ENCODE measurements around the gene CRTC3. TPM values are rescaled to one million over a fixed set of nuclear protein-coding genes. Genes with fewer than 3 reads are reported as not detected.

Gene CRTC3
- total RNA-seq, 1 experiment from 2014 or later = 5.9 TPM

GRCh38 chr15:90583471-90584252 lies 53.9 kb downstream of the CRTC3 start:
- no peak for DNase-seq (ENCODE audit: low spot score)
- in situ Hi-C loops (cut with HindIII; ENCODE audit: low sequenced_read_pairs) = no loop called here

GRCh38 chr15:90584841-90585240 lies 55.1 kb downstream of the CRTC3 start:
- in situ Hi-C loops (cut with HindIII; ENCODE audit: low sequenced_read_pairs) = no loop called here

GRCh38 chr15:90585863-90586262 lies 56.1 kb downstream of the CRTC3 start:
- no peak for DNase-seq (ENCODE audit: low spot score)
- in situ Hi-C loops (cut with HindIII; ENCODE audit: low sequenced_read_pairs) = no loop called here

More at GRCh38 chr15:90584841-90585240, 55.1 kb downstream of the CRTC3 start:
- no peak for DNase-seq (ENCODE audit: low spot score)

- DNase-seq (ENCODE audit: low spot score) = no peak
- in situ Hi-C loops (cut with HindIII; ENCODE audit: low sequenced_read_pairs) = no loop called here
Measured at GRCh38 chr15:90586948-90587347, 57.2 kb downstream of the CRTC3 start.

GRCh38 chr15:90588427-90588826 lies 58.7 kb downstream of the CRTC3 start:
- DNase-seq (ENCODE audit: low spot score) = peak; percentile 38
- in situ Hi-C loops (cut with HindIII; ENCODE audit: low sequenced_read_pairs) = no loop called here

- in situ Hi-C loops (cut with HindIII; ENCODE audit: low sequenced_read_pairs) = no loop called here
- DNase-seq (ENCODE audit: low spot score) = no peak
Measured at GRCh38 chr15:90591524-90591923, 61.8 kb downstream of the CRTC3 start.

GRCh38 chr15:90592131-90592881 lies 62.6 kb downstream of the CRTC3 start:
- no peak for DNase-seq (ENCODE audit: low spot score)
- in situ Hi-C loops (cut with HindIII; ENCODE audit: low sequenced_read_pairs) = no loop called here

GRCh38 chr15:90593499-90594158 lies 63.9 kb downstream of the CRTC3 start:
- no peak for DNase-seq (ENCODE audit: low spot score)
- in situ Hi-C loops (cut with HindIII; ENCODE audit: low sequenced_read_pairs) = no loop called here

- DNase-seq (ENCODE audit: low spot score) = peak; percentile 63
- in situ Hi-C loops (cut with HindIII; ENCODE audit: low sequenced_read_pairs) = no loop called here
Measured at GRCh38 chr15:90594301-90594738, 64.6 kb downstream of the CRTC3 start.

GRCh38 chr15:90595763-90596155 lies 66.0 kb downstream of the CRTC3 start:
- no peak for DNase-seq (ENCODE audit: low spot score)
- in situ Hi-C loops (cut with HindIII; ENCODE audit: low sequenced_read_pairs) = no loop called here

- in situ Hi-C loops (cut with HindIII; ENCODE audit: low sequenced_read_pairs) = no loop called here
- DNase-seq (ENCODE audit: low spot score) = no peak
Measured at GRCh38 chr15:90596943-90597342, 67.2 kb downstream of the CRTC3 start.

- in situ Hi-C loops (cut with HindIII; ENCODE audit: low sequenced_read_pairs) = no loop called here
- no peak for DNase-seq (ENCODE audit: low spot score)
Measured at GRCh38 chr15:90597577-90597976, 67.9 kb downstream of the CRTC3 start.

GRCh38 chr15:90598031-90598577 lies 68.4 kb downstream of the CRTC3 start:
- peak; percentile 49 for DNase-seq (ENCODE audit: low spot score)
- in situ Hi-C loops (cut with HindIII; ENCODE audit: low sequenced_read_pairs) = no loop called here

GRCh38 chr15:90598679-90599078 lies 69.0 kb downstream of the CRTC3 start:
- in situ Hi-C loops (cut with HindIII; ENCODE audit: low sequenced_read_pairs) = no loop called here
- DNase-seq (ENCODE audit: low spot score) = no peak

GRCh38 chr15:90599116-90599515 lies 69.4 kb downstream of the CRTC3 start:
- no peak for DNase-seq (ENCODE audit: low spot score)
- in situ Hi-C loops (cut with HindIII; ENCODE audit: low sequenced_read_pairs) = no loop called here

- no peak for DNase-seq (ENCODE audit: low spot score)
- in situ Hi-C loops (cut with HindIII; ENCODE audit: low sequenced_read_pairs) = no loop called here
Measured at GRCh38 chr15:90599644-90600043, 69.9 kb downstream of the CRTC3 start.

GRCh38 chr15:90600954-90601353 lies 71.2 kb downstream of the CRTC3 start:
- DNase-seq (ENCODE audit: low spot score) = no peak
- in situ Hi-C loops (cut with HindIII; ENCODE audit: low sequenced_read_pairs) = no loop called here

- DNase-seq (ENCODE audit: low spot score) = no peak
- in situ Hi-C loops (cut with HindIII; ENCODE audit: low sequenced_read_pairs) = no loop called here
Measured at GRCh38 chr15:90603893-90604292, 74.2 kb downstream of the CRTC3 start.

GRCh38 chr15:90606641-90607040 lies 76.9 kb downstream of the CRTC3 start:
- DNase-seq (ENCODE audit: low spot score) = no peak
- in situ Hi-C loops (cut with HindIII; ENCODE audit: low sequenced_read_pairs) = no loop called here

GRCh38 chr15:90607361-90607760 lies 77.6 kb downstream of the CRTC3 start:
- in situ Hi-C loops (cut with HindIII; ENCODE audit: low sequenced_read_pairs) = no loop called here
- DNase-seq (ENCODE audit: low spot score) = no peak

Measured in G401 (cell line).